Cardiac muscle cell (in vitro differentiated cells and primary cell): ENCODE data around the gene FOXC1. TPM values are rescaled to one million over a fixed set of nuclear protein-coding genes. Genes with fewer than 3 reads are reported as not detected.

Source experiments
- DNase-seq, 2 donors: peaks; one replicate each; pipeline versions ENCODE4 v3.0.0 to v3.0.0-alpha.2; 2010 to 2017; ENCODE audit warnings: low read depth in 1 of 2, low spot score in 1 of 2
- H3K27ac ChIP-seq: fragments of 200-600 bp; sonication (generic); 2 replicates; pipeline ENCODE4 v1.5.1; 2016
- H3K27me3 ChIP-seq: fragments of 200-600 bp; sonication (generic); 2 replicates; pipeline ENCODE4 v1.6.0; 2016; ENCODE audit warnings: control low read depth
- H3K36me3 ChIP-seq: fragments of 200-600 bp; sonication (generic); 2 replicates; pipeline ENCODE4 v1.5.1; 2016; ENCODE audit warnings: control low read depth
- H3K4me1 ChIP-seq: fragments of 200-600 bp; sonication (generic); 2 replicates; pipeline ENCODE4 v1.8.1; 2017; ENCODE audit warnings: low read depth, mild to moderate bottlenecking, mixed run types
- H3K4me3 ChIP-seq: fragments of 200-600 bp; sonication (generic); 2 replicates; pipeline ENCODE4 v1.5.1; 2016; ENCODE audit warnings: mild to moderate bottlenecking
- H3K9me3 ChIP-seq: fragments of 200-600 bp; sonication (generic); 2 replicates; pipeline ENCODE4 v1.5.1; 2017; ENCODE audit warnings: low read depth, mild to moderate bottlenecking, control low read depth
- CTCF ChIP-seq: IDR thresholded peaks from 2 replicates; pipeline ENCODE4 v1.5.1; 2012; ENCODE audit warnings: low read depth, mild to moderate bottlenecking, low read length
- polyA plus RNA-seq: library from polyadenylated mRNA; unstranded; fragments of >200 nt; fragmentation: Nextera tagmentation; extraction: Ambion mirVana; gene quantifications from 2 replicates; pipeline ENCODE4 v1.2.1, GENCODE V29; 2016
- total RNA-seq: library from RNA; depleted of rRNA; stranded (reverse); fragments of >200 nt; gene quantifications from 2 replicates; pipeline ENCODE4 v1.2.3, GENCODE V29; 2016

Gene FOXC1
- total and polyA plus RNA-seq, 2 experiments from 2014 or later: 2.5 to 3.4 TPM

DNA sequence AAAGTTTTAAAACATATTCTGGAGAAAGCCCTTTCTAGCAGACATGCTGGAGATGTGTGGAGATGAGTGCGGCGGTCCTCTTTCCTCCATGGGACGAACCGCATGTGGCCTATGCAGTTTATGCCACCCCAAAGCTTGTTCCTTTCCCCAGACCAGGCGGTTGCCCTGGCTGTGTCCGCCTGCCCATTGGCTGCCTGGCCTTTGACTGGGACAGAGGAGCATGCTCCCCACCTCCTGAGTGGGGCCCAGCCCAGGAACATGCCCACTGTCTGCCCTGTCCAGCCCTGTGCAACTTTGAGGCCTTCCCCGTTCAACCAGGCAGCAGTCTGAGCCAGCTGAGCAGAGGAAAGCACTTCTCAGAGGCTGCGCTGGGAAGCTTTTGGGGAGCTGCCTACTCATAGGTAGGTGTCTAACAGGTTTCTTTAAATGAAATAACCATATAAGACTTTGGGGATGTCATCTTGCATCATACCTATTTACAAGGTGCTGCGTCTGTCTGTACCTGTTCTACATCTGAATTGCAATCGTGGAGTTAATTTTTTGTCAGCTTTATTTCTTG, 20.6 kb downstream of the FOXC1 start:
- H3K9me3 ChIP-seq: no peaks in the 10 kb centered on the region
- H3K27me3 ChIP-seq: peaks cover 32% of the 10 kb centered on the region
- no peak overlapping the region for H3K27ac ChIP-seq
- no peak for DNase-seq
- H3K4me1 ChIP-seq: peaks cover 9% of the 10 kb centered on the region
- H3K4me3 ChIP-seq: no peak overlapping the region
- H3K36me3 ChIP-seq: no peaks in the 10 kb centered on the region
- TF ChIP-seq CTCF: no peak

- H3K27ac ChIP-seq: no peak overlapping the region
- no peaks in the 10 kb centered on the region for H3K9me3 ChIP-seq
- H3K36me3 ChIP-seq: no peaks in the 10 kb centered on the region
- H3K4me1 ChIP-seq: peaks cover 9% of the 10 kb centered on the region
- DNase-seq: peak in 1 of 2 donors; percentile 78
- no peak for TF ChIP-seq CTCF
- H3K27me3 ChIP-seq: peaks cover 27% of the 10 kb centered on the region
- no peak overlapping the region for H3K4me3 ChIP-seq
These were observed 21.1 kb downstream of the FOXC1 start for GRCh38 chr6:1630771-1631217.

DNA sequence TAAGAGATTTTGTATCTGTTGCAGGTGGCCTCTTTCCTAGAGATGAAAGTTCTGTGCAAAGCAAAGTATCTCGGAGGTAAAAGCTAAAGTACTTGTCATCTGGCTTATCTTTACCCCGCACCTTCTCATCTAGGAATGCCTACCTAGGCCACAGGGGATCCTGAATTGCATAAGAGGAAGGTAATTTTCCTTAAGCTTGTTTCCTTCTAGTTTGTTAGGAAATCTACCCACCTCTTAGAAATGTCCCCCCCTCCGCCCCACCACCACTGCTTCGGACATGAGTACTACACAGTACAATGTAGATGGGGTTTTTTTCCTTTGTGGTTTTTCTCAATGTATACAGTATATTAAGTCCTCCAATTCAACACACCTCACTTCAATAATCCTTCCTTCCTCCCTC, 21.5 kb downstream of the FOXC1 start:
- H3K27ac ChIP-seq: no peak overlapping the region
- DNase-seq: no peak
- H3K9me3 ChIP-seq: no peaks in the 10 kb centered on the region
- peaks cover 22% of the 10 kb centered on the region for H3K27me3 ChIP-seq
- no peak for TF ChIP-seq CTCF
- H3K4me1 ChIP-seq: peaks cover 9% of the 10 kb centered on the region
- H3K4me3 ChIP-seq: no peak overlapping the region
- H3K36me3 ChIP-seq: no peaks in the 10 kb centered on the region

GRCh38 chr6:1633366-1634021, 23.8 kb downstream of the FOXC1 start:
- no peaks in the 10 kb centered on the region for H3K27me3 ChIP-seq
- DNase-seq: no peak

GRCh38 chr6:1634081-1634480, 24.4 kb downstream of the FOXC1 start:
- no peak overlapping the region for H3K27ac ChIP-seq
- DNase-seq: no peak
- no peaks in the 10 kb centered on the region for H3K4me1 ChIP-seq
- no peaks in the 10 kb centered on the region for H3K9me3 ChIP-seq
- no peaks in the 10 kb centered on the region for H3K27me3 ChIP-seq
- H3K4me3 ChIP-seq: no peak overlapping the region
- no peak for TF ChIP-seq CTCF
- no peaks in the 10 kb centered on the region for H3K36me3 ChIP-seq

More at GRCh38 chr6:1633366-1634021, 23.8 kb downstream of the FOXC1 start:
- no peaks in the 10 kb centered on the region for H3K4me1 ChIP-seq
- H3K9me3 ChIP-seq: no peaks in the 10 kb centered on the region
- no peak overlapping the region for H3K4me3 ChIP-seq
- no peak for TF ChIP-seq CTCF
- no peaks in the 10 kb centered on the region for H3K36me3 ChIP-seq
- no peak overlapping the region for H3K27ac ChIP-seq
